ENCODE measurements around the gene PIK3CD.

The PIK3CD gene

GRCh38 chr1:9651565-9652378 is at the start of gene PIK3CD:
TSS of gene PIK3CD (plus strand) at chr1:9651731. CDS start at chr1:9710456, 58,725 bp downstream.
- peak; percentile 16 to 49 for DNase-seq

- no peak for DNase-seq
Measured at GRCh38 chr1:9601942-9602793, 49.4 kb upstream of the PIK3CD start.

- no peak for DNase-seq
Measured at GRCh38 chr1:9602794-9603167, 48.8 kb upstream of the PIK3CD start.

GRCh38 chr1:9603307-9603706 is 48.2 kb upstream of the PIK3CD start:
- DNase-seq: no peak

GRCh38 chr1:9603766-9604753 is 47.5 kb upstream of the PIK3CD start:
- no peak for DNase-seq

GRCh38 chr1:9604836-9605235 is 46.7 kb upstream of the PIK3CD start:
- no peak for DNase-seq

GRCh38 chr1:9605946-9606455 is 45.5 kb upstream of the PIK3CD start:
- DNase-seq: no peak

- no peak for DNase-seq
Measured at GRCh38 chr1:9606458-9606857, 45.1 kb upstream of the PIK3CD start.

- DNase-seq: no peak
Measured at GRCh38 chr1:9606948-9607347, 44.6 kb upstream of the PIK3CD start.

- no peak for DNase-seq
Measured at GRCh38 chr1:9607352-9607751, 44.2 kb upstream of the PIK3CD start.

GRCh38 chr1:9609998-9610397 is 41.5 kb upstream of the PIK3CD start:
- DNase-seq: no peak

GRCh38 chr1:9610548-9610947 is 41.0 kb upstream of the PIK3CD start:
- DNase-seq: no peak

GRCh38 chr1:9611716-9612115 is 39.8 kb upstream of the PIK3CD start:
- DNase-seq: no peak

- DNase-seq: no peak
Measured at GRCh38 chr1:9612162-9612845, 39.2 kb upstream of the PIK3CD start.

- no peak for DNase-seq
Measured at GRCh38 chr1:9612871-9613624, 38.5 kb upstream of the PIK3CD start.

GRCh38 chr1:9613625-9614299 is 37.8 kb upstream of the PIK3CD start:
- DNase-seq: no peak

GRCh38 chr1:9615316-9616063 is 36.0 kb upstream of the PIK3CD start:
- peak; percentile 52 to 59 for DNase-seq

GRCh38 chr1:9618909-9619679 is 32.4 kb upstream of the PIK3CD start:
- DNase-seq: no peak

GRCh38 chr1:9621032-9621431 is 30.5 kb upstream of the PIK3CD start:
- no peak for DNase-seq

Data from CD4-positive, alpha-beta T cell treated with Interferon alpha-2 for 1 hour (primary cell).